ENCODE measurements around the gene LRRC4C. TPM values are rescaled to one million over a fixed set of nuclear protein-coding genes. Genes with fewer than 3 reads are reported as not detected.
"Not testable (repeated sequence)": the region's sequence is repeated elsewhere in the genome, so short reads cannot be mapped to it uniquely, and the experiment has no call there.

The LRRC4C gene
- total RNA-seq, 1 donor from 2014 or later = 2.1 TPM

DNA sequence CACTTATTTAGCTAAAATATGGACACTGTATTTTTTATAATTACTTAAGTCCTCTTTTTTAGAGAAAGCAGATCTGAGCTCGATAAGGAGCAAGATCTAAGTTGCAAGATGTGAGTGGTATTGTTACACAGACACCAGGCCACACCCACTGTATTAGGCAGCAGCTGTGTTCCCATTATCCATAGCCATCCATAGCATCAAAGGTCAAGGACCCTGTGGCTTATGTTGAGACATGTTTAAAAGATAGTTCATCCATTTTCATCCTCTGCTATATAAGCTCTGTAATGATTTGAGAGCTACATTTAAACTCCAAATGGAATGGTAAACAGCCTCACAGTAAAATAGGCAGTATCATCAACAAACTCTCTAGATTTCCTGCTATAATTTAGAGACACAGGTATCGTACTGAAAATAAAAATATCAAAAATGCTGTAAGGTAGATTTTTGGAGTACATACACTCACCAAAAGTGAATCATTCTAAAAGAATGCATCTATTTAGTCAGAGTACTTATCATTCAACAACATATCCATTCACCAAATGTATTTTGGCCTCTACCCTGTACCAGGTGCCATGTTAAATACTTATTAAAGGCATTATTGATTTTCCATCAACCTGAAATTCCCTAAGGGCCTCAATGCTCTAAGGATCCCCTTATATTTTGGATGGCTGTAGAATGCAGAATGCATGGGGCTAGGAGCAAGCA, 574.0 kb downstream of the LRRC4C start:
- no peak overlapping the region for H3K27ac ChIP-seq (ENCODE audit: low read depth, low read length)
- no peaks in the 10 kb centered on the region for H3K9me3 ChIP-seq (ENCODE audit: control insufficient read depth in 3 of 3, low read length in 3 of 3)
- no peak overlapping the region for H3K9ac ChIP-seq (ENCODE audit: low read depth in 1 of 3, low read length in 3 of 3)
- H3K4me3 ChIP-seq (ENCODE audit: low read length in 3 of 3) = no peak overlapping the region
- H3K36me3 ChIP-seq (ENCODE audit: control insufficient read depth in 3 of 3, insufficient read depth in 3 of 3, low read length in 3 of 3) = no peaks in the 10 kb centered on the region
- H3K4me1 ChIP-seq (ENCODE audit: control insufficient read depth in 3 of 3, insufficient read depth in 3 of 3, low read length in 3 of 3) = no peaks in the 10 kb centered on the region
- H3K27me3 ChIP-seq (ENCODE audit: control insufficient read depth in 3 of 3, insufficient read depth in 3 of 3, low read length in 3 of 3) = no peaks in the 10 kb centered on the region

DNA sequence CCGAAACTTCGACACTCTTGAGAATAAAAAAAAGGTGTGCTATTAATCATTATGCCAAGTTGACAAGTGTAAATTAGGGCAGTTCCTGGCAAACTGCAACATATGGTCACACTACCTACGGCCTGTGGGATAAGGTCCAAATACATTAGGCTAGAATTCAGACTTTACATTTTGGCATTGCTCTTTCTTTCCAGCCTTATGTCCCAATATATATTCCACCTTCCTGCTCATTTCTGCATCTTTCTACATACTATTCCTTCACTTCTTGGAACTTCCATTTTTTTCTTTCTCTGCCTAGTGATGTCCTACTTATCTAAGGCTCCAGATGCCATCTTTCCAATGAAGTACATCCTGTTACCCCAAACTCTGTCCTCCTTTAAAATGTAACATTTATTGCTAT, 577.2 kb downstream of the LRRC4C start:
- H3K4me1 ChIP-seq (ENCODE audit: control insufficient read depth in 3 of 3, insufficient read depth in 3 of 3, low read length in 3 of 3) = no peaks in the 10 kb centered on the region
- H3K27ac ChIP-seq (ENCODE audit: low read depth, low read length) = no peak overlapping the region
- no peaks in the 10 kb centered on the region for H3K9me3 ChIP-seq (ENCODE audit: control insufficient read depth in 3 of 3, low read length in 3 of 3)
- no peak overlapping the region for H3K9ac ChIP-seq (ENCODE audit: low read depth in 1 of 3, low read length in 3 of 3)
- H3K4me3 ChIP-seq (ENCODE audit: low read length in 3 of 3) = no peak overlapping the region
- no peaks in the 10 kb centered on the region for H3K27me3 ChIP-seq (ENCODE audit: control insufficient read depth in 3 of 3, insufficient read depth in 3 of 3, low read length in 3 of 3)
- no peaks in the 10 kb centered on the region for H3K36me3 ChIP-seq (ENCODE audit: control insufficient read depth in 3 of 3, insufficient read depth in 3 of 3, low read length in 3 of 3)

DNA sequence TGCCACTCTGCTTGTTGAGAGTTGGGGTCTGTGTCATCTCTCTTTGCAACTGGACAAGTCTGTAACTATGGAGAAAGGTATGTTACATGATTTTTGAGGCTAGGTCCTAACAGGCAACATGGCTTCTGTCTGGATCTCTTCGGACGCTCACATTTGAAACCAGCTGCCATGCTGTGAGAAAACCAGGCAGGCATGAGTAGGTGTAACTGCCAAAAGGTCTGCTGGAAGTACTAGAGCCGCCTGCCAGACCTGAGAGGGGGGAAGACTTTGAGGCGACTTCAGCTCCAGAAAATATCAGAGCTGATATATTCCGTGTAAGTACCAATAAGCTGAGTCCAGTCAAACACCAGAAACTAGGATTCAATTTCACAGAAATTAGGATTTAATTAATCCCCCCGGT, 579.5 kb downstream of the LRRC4C start:
- H3K4me1 ChIP-seq (ENCODE audit: control insufficient read depth in 3 of 3, insufficient read depth in 3 of 3, low read length in 3 of 3) = no peaks in the 10 kb centered on the region
- H3K36me3 ChIP-seq (ENCODE audit: control insufficient read depth in 3 of 3, insufficient read depth in 3 of 3, low read length in 3 of 3) = no peaks in the 10 kb centered on the region
- no peaks in the 10 kb centered on the region for H3K9me3 ChIP-seq (ENCODE audit: control insufficient read depth in 3 of 3, low read length in 3 of 3)
- H3K9ac ChIP-seq (ENCODE audit: low read depth in 1 of 3, low read length in 3 of 3) = no peak overlapping the region
- H3K4me3 ChIP-seq (ENCODE audit: low read length in 3 of 3) = no peak overlapping the region
- H3K27me3 ChIP-seq (ENCODE audit: control insufficient read depth in 3 of 3, insufficient read depth in 3 of 3, low read length in 3 of 3) = no peaks in the 10 kb centered on the region
- H3K27ac ChIP-seq (ENCODE audit: low read depth, low read length) = no peak overlapping the region

DNA sequence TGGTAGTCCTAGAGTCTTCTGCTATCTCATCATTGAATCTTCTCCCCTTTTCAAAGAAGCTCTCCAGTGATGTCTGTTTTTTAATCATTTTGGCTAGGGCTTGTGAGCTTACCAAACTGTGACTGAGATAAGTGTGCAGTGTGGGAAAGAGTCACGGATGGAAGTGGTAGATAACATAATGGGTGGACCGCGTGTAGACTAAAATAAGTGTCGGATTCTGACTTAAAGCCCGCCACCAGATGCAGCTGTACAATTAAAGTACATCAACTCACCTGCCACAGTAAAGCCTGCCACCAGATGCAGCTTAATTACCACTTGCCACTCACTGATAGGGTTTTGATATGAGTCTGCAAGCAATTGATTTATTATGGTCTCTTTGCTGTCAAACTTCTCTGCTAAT, 581.5 kb downstream of the LRRC4C start:
- H3K9me3 ChIP-seq (ENCODE audit: control insufficient read depth in 3 of 3, low read length in 3 of 3) = no peaks in the 10 kb centered on the region
- H3K36me3 ChIP-seq (ENCODE audit: control insufficient read depth in 3 of 3, insufficient read depth in 3 of 3, low read length in 3 of 3) = no peaks in the 10 kb centered on the region
- no peaks in the 10 kb centered on the region for H3K4me1 ChIP-seq (ENCODE audit: control insufficient read depth in 3 of 3, insufficient read depth in 3 of 3, low read length in 3 of 3)
- H3K27me3 ChIP-seq (ENCODE audit: control insufficient read depth in 3 of 3, insufficient read depth in 3 of 3, low read length in 3 of 3) = no peaks in the 10 kb centered on the region
- no peak overlapping the region for H3K27ac ChIP-seq (ENCODE audit: low read depth, low read length)
- no peak overlapping the region for H3K4me3 ChIP-seq (ENCODE audit: low read length in 3 of 3)
- no peak overlapping the region for H3K9ac ChIP-seq (ENCODE audit: low read depth in 1 of 3, low read length in 3 of 3)

DNA sequence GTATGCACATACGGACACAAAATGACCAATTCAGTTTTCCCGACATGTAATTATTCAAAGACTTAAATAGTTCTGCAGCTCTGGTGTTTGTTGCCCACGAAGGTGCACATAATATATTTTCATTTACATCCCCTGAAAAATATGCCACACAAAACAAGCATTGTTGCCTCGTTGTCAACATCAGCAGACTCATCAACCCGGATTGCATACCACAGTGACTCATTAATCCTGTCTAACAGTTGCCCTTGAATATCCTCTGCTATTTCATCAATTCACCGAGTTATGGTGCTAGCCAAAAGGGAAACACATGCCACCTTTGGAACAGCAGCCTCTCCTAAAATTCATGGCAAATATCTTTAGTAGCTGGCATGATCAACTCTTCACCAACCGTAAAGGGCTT, 582.2 kb downstream of the LRRC4C start:
- H3K4me1 ChIP-seq (ENCODE audit: control insufficient read depth in 3 of 3, insufficient read depth in 3 of 3, low read length in 3 of 3) = no peaks in the 10 kb centered on the region
- H3K9me3 ChIP-seq (ENCODE audit: control insufficient read depth in 3 of 3, low read length in 3 of 3) = no peaks in the 10 kb centered on the region
- H3K9ac ChIP-seq (ENCODE audit: low read depth in 1 of 3, low read length in 3 of 3) = no peak overlapping the region
- no peaks in the 10 kb centered on the region for H3K36me3 ChIP-seq (ENCODE audit: control insufficient read depth in 3 of 3, insufficient read depth in 3 of 3, low read length in 3 of 3)
- no peak overlapping the region for H3K27ac ChIP-seq (ENCODE audit: low read depth, low read length)
- no peak overlapping the region for H3K4me3 ChIP-seq (ENCODE audit: low read length in 3 of 3)
- H3K27me3 ChIP-seq (ENCODE audit: control insufficient read depth in 3 of 3, insufficient read depth in 3 of 3, low read length in 3 of 3) = no peaks in the 10 kb centered on the region

DNA sequence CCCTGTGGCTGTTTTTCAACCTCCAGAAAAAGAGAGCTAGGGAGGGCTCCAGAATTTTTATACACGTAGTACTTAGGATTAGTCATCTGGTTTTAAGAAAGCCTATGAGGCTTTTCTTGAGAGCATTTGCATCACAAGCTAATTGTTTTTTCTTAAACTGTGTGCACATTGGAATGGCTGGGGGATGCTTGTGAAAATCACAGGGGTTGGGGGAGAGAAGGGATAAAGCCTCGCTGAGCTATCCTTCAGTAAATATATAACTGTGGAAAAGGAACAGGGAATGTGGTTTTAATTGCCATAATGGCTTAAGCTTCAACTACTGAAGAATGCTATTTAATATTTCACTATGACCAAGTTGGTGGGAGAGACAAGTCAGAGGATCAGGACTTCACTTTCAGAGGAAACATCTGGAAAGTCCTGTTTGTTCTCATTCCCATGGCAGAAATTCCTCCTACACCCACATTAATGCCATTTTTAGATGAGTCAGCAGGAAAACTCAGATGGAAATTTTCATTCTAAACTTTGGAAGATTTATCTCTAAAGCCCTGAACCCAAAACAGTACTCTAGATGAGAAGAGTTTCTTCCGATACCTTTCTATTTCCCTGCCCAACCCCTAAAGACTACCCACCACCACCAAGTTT, 591.3 kb downstream of the LRRC4C start:
- Histone ChIP-seq H3K9me3 (ENCODE audit: control insufficient read depth in 3 of 3, low read length in 3 of 3) (no peaks in the 10 kb centered on the region), H3K4me1 (ENCODE audit: control insufficient read depth in 3 of 3, insufficient read depth in 3 of 3, low read length in 3 of 3) (no peaks in the 10 kb centered on the region), H3K36me3 (ENCODE audit: control insufficient read depth in 3 of 3, insufficient read depth in 3 of 3, low read length in 3 of 3) (no peaks in the 10 kb centered on the region), H3K27ac (ENCODE audit: low read depth, low read length) (no peak overlapping the region), H3K9ac (ENCODE audit: low read depth in 1 of 3, low read length in 3 of 3) (no peak overlapping the region), H3K4me3 (ENCODE audit: low read length in 3 of 3) (no peak overlapping the region), H3K27me3 (ENCODE audit: control insufficient read depth in 3 of 3, insufficient read depth in 3 of 3, low read length in 3 of 3) (no peaks in the 10 kb centered on the region)

DNA sequence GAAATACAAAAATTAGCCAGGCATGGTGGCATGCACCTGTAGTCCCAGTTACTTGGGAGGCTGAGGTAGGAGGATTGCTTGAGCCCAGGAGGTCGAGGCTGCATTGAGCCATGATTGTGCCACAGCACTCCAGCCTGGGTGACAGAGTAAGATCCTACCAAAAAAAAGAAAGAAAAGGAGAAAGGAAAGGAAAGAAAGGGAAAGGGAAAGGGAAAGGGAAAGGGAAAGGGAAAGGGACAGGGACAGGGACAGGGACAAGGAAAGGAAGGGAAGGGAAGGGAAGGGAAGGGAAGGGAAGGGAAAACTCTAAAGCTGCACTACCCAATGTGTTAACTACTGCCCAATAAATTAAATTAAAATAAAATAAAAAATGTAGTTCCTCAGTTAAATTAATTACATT, 601.7 kb downstream of the LRRC4C start:
- not testable (repeated sequence) for H3K27me3 ChIP-seq (ENCODE audit: control insufficient read depth in 3 of 3, insufficient read depth in 3 of 3, low read length in 3 of 3); H3K36me3 ChIP-seq (ENCODE audit: control insufficient read depth in 3 of 3, insufficient read depth in 3 of 3, low read length in 3 of 3); H3K27ac ChIP-seq (ENCODE audit: low read depth, low read length); H3K4me3 ChIP-seq (ENCODE audit: low read length in 3 of 3); H3K9me3 ChIP-seq (ENCODE audit: control insufficient read depth in 3 of 3, low read length in 3 of 3); H3K4me1 ChIP-seq (ENCODE audit: control insufficient read depth in 3 of 3, insufficient read depth in 3 of 3, low read length in 3 of 3); H3K9ac ChIP-seq (ENCODE audit: low read depth in 1 of 3, low read length in 3 of 3)

DNA sequence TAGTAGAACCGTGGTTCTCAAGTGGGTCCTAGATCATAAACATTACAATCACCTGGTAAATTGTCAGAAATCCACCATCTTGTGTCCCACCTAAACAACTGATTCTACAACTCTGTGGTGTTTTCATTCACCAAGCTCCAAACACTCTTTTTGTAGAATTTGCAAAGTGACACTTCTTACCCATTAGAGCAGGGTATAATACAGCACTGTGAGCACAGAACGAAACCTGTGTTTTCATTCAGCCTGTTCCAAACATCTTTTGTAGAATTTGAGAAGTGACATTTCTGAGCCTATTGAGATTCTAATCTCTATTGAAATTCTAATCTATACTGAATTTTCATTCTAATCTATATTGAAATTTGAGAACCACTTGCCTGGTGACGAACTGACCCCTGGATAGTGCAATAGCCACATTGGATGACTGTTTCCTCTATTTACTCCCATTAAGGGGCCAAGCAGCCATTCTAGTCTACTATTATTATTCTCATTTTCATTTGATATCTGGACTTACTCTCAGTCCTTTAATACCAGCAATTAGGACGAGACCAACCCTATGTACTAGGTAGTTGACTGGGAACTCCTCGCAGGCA, 616.6 kb downstream of the LRRC4C start:
- H3K27ac ChIP-seq (ENCODE audit: low read depth, low read length) = no peak overlapping the region
- no peak overlapping the region for H3K4me3 ChIP-seq (ENCODE audit: low read length in 3 of 3)
- no peak overlapping the region for H3K9ac ChIP-seq (ENCODE audit: low read depth in 1 of 3, low read length in 3 of 3)
- no peaks in the 10 kb centered on the region for H3K27me3 ChIP-seq (ENCODE audit: control insufficient read depth in 3 of 3, insufficient read depth in 3 of 3, low read length in 3 of 3)
- no peaks in the 10 kb centered on the region for H3K4me1 ChIP-seq (ENCODE audit: control insufficient read depth in 3 of 3, insufficient read depth in 3 of 3, low read length in 3 of 3)
- no peaks in the 10 kb centered on the region for H3K9me3 ChIP-seq (ENCODE audit: control insufficient read depth in 3 of 3, low read length in 3 of 3)
- H3K36me3 ChIP-seq (ENCODE audit: control insufficient read depth in 3 of 3, insufficient read depth in 3 of 3, low read length in 3 of 3) = no peaks in the 10 kb centered on the region

DNA sequence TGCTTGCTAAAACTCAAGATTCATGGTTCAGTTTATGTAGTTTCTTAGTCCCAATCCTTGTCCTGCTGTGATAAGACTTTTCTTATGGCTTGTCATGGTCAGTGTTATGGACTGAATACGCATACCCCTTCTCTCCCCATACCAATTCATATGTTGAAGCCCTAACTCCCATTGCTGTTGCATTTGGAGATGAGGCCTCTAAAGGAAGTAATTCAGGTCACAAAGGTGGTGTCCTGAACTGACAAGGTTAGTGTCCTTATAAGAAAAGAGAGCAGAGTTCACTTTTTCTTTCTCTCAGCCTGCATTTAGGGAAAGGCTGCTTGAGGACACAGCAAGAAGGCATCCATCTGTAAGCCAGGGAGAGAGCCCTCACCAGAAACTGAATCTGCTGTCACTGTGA, 618.2 kb downstream of the LRRC4C start:
- Histone ChIP-seq H3K9me3 (ENCODE audit: control insufficient read depth in 3 of 3, low read length in 3 of 3) (no peaks in the 10 kb centered on the region), H3K4me3 (ENCODE audit: low read length in 3 of 3) (no peak overlapping the region), H3K36me3 (ENCODE audit: control insufficient read depth in 3 of 3, insufficient read depth in 3 of 3, low read length in 3 of 3) (no peaks in the 10 kb centered on the region), H3K27ac (ENCODE audit: low read depth, low read length) (no peak overlapping the region), H3K9ac (ENCODE audit: low read depth in 1 of 3, low read length in 3 of 3) (no peak overlapping the region), H3K4me1 (ENCODE audit: control insufficient read depth in 3 of 3, insufficient read depth in 3 of 3, low read length in 3 of 3) (no peaks in the 10 kb centered on the region), H3K27me3 (ENCODE audit: control insufficient read depth in 3 of 3, insufficient read depth in 3 of 3, low read length in 3 of 3) (no peaks in the 10 kb centered on the region)

DNA sequence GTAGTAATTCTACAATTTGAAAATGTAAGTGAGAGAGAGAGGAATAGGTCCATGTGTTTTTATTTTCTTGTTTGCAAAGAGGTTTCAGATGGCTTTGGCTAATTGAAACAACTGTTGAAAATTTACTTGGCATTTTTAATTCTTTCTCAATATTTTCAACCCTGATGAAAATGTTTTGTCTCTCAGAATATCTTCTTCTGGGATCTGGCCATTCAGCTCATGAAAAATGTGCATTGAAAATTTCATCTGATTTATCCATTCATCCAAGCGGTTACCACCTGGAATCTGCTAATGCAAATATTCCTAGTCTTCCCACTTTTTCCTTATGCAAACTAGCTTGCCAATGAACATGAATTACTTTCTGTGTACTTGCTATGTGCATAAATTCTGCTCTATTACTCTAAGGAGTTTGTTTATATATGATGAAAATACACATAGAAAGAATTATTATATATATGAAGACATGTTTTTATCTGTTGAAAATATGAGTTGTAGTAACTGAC, 621.2 kb downstream of the LRRC4C start:
- no peaks in the 10 kb centered on the region for H3K36me3 ChIP-seq (ENCODE audit: control insufficient read depth in 3 of 3, insufficient read depth in 3 of 3, low read length in 3 of 3)

More for the DNA sequence above, 621.2 kb downstream of the LRRC4C start:
- H3K4me3 ChIP-seq (ENCODE audit: low read length in 3 of 3) = no peak overlapping the region
- no peak overlapping the region for H3K27ac ChIP-seq (ENCODE audit: low read depth, low read length)
- no peaks in the 10 kb centered on the region for H3K4me1 ChIP-seq (ENCODE audit: control insufficient read depth in 3 of 3, insufficient read depth in 3 of 3, low read length in 3 of 3)
- H3K9me3 ChIP-seq (ENCODE audit: control insufficient read depth in 3 of 3, low read length in 3 of 3) = no peaks in the 10 kb centered on the region
- H3K9ac ChIP-seq (ENCODE audit: low read depth in 1 of 3, low read length in 3 of 3) = no peak overlapping the region
- H3K27me3 ChIP-seq (ENCODE audit: control insufficient read depth in 3 of 3, insufficient read depth in 3 of 3, low read length in 3 of 3) = no peaks in the 10 kb centered on the region
